Ovary (tissue), 9 donors: Measurements from ENCODE around the gene BSPRY. TPM values are rescaled to one million over a fixed set of nuclear protein-coding genes. Genes with fewer than 3 reads are reported as not detected.

Experiments used
- DNase-seq, 5 donors: peaks; one replicate each; pipeline ENCODE4 v3.0.0-alpha.2; 2019 to 2020
- H3K27ac ChIP-seq, 2 donors: fragments of 200-600 bp; one replicate each; pipeline versions ENCODE4 v1.5.1 to v1.8.0; 2019 to 2022
- H3K27me3 ChIP-seq: fragments of 200-600 bp; one replicate; pipeline ENCODE4 v1.8.0; 2022
- H3K36me3 ChIP-seq: fragments of 200-600 bp; sonication (generic); one replicate; pipeline ENCODE4 v1.5.1; 2019
- H3K4me1 ChIP-seq: one replicate; pipeline ENCODE4 v1.8.1; 2013; ENCODE audit warnings: mild to moderate bottlenecking, moderate library complexity; ENCODE audit not compliant: insufficient read depth
- H3K4me3 ChIP-seq: fragments of 200-600 bp; sonication (generic); one replicate; pipeline ENCODE4 v1.5.1; 2017
- H3K9me3 ChIP-seq, 2 donors: fragments of 200-600 bp in 1 of 2; sonication (generic) in 1 of 2; one replicate each; pipeline versions ENCODE4 v1.5.1 to v1.8.1; 2013 to 2019; ENCODE audit warnings: mild to moderate bottlenecking in 1 of 2, moderate library complexity in 1 of 2
- CTCF ChIP-seq, 3 donors: fragments of 450-650 bp in 2 of 3; fragments of 200-600 bp in 1 of 3; IDR thresholded peaks; one replicate each; pipeline versions ENCODE4 v1.5.1 to v1.8.0; 2016 to 2022; ENCODE audit warnings: antibody characterized with exemption in 3 of 3, mild to moderate bottlenecking in 1 of 3
- EP300 ChIP-seq: sonication (generic); formaldehyde crosslinking; IDR thresholded peaks from one replicate; pipeline ENCODE4 v1.6.1; 2017; ENCODE audit warnings: antibody characterized with exemption
- POLR2A ChIP-seq: fragments of 450-650 bp; IDR thresholded peaks from one replicate; pipeline ENCODE4 v1.6.1; 2017; ENCODE audit warnings: antibody characterized with exemption, mild to moderate bottlenecking, moderate library complexity
- WGBS, 3 donors: extraction: QIAGEN DNeasy Blood & Tissue Kit in 1 of 3; methylation state at CpG; one replicate each; pipeline versions ENCODE4 v1.1.5 to v1.1.7; 2013 to 2017; 5-methylcytosine and 5-hydroxymethylcytosine counted together
- intact Hi-C, 4 donors: fragments of 100-400 bp; cut with DNase I; formaldehyde crosslinking; loops; one replicate each; pipeline versions ENCODE4 v1.11.0 to v1.15.1; 2022 to 2023
- polyA plus RNA-seq, 2 donors: library from polyadenylated mRNA; stranded (reverse); fragments of 200-250 nt in 1 of 2; fragments of 350-450 nt in 1 of 2; fragmentation: Illumina TruSeq in 1 of 2; extraction: RNeasy Lipid Tissue Mini Kit (QIAGEN cat#74804) in 1 of 2; gene quantifications; one replicate each; pipeline ENCODE4 v1.2.3, GENCODE V29; 2013 to 2014
- total RNA-seq, 7 donors: library from RNA; depleted of rRNA in 2 of 7; stranded (reverse); fragments of >200 nt in 2 of 7; fragmentation: NEBNext Ultra II Directional in 3 of 7; extraction: Animal tissue kit (Norgen Biotek cat#: 25700) in 3 of 7; gene quantifications; one replicate each; pipeline versions ENCODE4 v1.1.0 to v1.2.4, GENCODE V29; 2016 to 2023
- donor health status: DM: no; HTN: no; CAD: no; lungs with moderate emphysema.
- donor health status: DM: no; HTN: no; CAD: no.
- donor health status: Bipolar disorder and iron deficiency.
- donor health status: DM: yes; HTN: yes; CAD: no.
- donor health status: DM: no; HTN: no; CAD: no.
- donor health status: DM: yes; HTN: yes; CAD: no.

The BSPRY gene
- total and polyA plus RNA-seq, 9 donors = 0.10 to 6.9 (median 0.35) TPM; not detected in 1

GRCh38 chr9:113368348-113368981 lies 19.1 kb downstream of the BSPRY start:
- H3K36me3 ChIP-seq = no peaks in the 10 kb centered on the region
- no peak for TF ChIP-seq CTCF (IDR thresholded peaks at IDR 0.05)
- TF ChIP-seq POLR2A = no peak
- TF ChIP-seq EP300 = no peak
- WGBS, 3 donors = 80 to 82% (median 81%) methylated on average over 5 of the region's 5 CpGs
- no peak overlapping the region for H3K4me3 ChIP-seq
- no peaks in the 10 kb centered on the region for H3K27me3 ChIP-seq
- H3K27ac ChIP-seq = no peak overlapping the region
- intact Hi-C loops = no loop called here
- no peak for DNase-seq
- no peaks in the 10 kb centered on the region for H3K4me1 ChIP-seq
- no peaks in the 10 kb centered on the region for H3K9me3 ChIP-seq

GRCh38 chr9:113368982-113369854 lies 19.9 kb downstream of the BSPRY start:
- Histone ChIP-seq H3K27me3 (no peaks in the 10 kb centered on the region), H3K4me1 (no peaks in the 10 kb centered on the region), H3K27ac (no peak overlapping the region), H3K4me3 (no peak overlapping the region), H3K36me3 (no peaks in the 10 kb centered on the region), H3K9me3 (no peaks in the 10 kb centered on the region)
- no peak for DNase-seq
- TF ChIP-seq POLR2A (no peak), CTCF (IDR thresholded peaks at IDR 0.05) (no peak), EP300 (no peak)
- 63 to 70% (median 68%) methylated on average over 13 of the region's 13 CpGs for WGBS, 3 donors
- intact Hi-C loops = no loop called here

- H3K9me3 ChIP-seq = no peaks in the 10 kb centered on the region
- intact Hi-C loops = no loop called here
- no peaks in the 10 kb centered on the region for H3K4me1 ChIP-seq
- no peak overlapping the region for H3K27ac ChIP-seq
- no peak overlapping the region for H3K4me3 ChIP-seq
- TF ChIP-seq CTCF (IDR thresholded peaks at IDR 0.05) (no peak), EP300 (no peak), POLR2A (no peak)
- H3K27me3 ChIP-seq = no peaks in the 10 kb centered on the region
- no peaks in the 10 kb centered on the region for H3K36me3 ChIP-seq
- 76 to 83% (median 77%) methylated on average over 11 of the region's 11 CpGs for WGBS, 3 donors
- no peak for DNase-seq
Measured at GRCh38 chr9:113369855-113370140, 20.5 kb downstream of the BSPRY start.

- Histone ChIP-seq H3K27me3 (no peaks in the 10 kb centered on the region), H3K4me3 (no peak overlapping the region), H3K4me1 (peaks cover 3% of the 10 kb centered on the region), H3K27ac (no peak overlapping the region), H3K9me3 (no peaks in the 10 kb centered on the region), H3K36me3 (no peaks in the 10 kb centered on the region)
- WGBS, 3 donors = 39 to 49% (median 43%) methylated on average over 8 of the region's 8 CpGs
- no peak for TF ChIP-seq CTCF (IDR thresholded peaks at IDR 0.05)
- no peak for TF ChIP-seq POLR2A
- TF ChIP-seq EP300 = no peak
- DNase-seq = no peak
- intact Hi-C loops = no loop called here
Measured at GRCh38 chr9:113370806-113371325, 21.5 kb downstream of the BSPRY start.
